Measurements from ENCODE around the gene MYCBP2. TPM values are rescaled to one million over a fixed set of nuclear protein-coding genes. Genes with fewer than 3 reads are reported as not detected.

Gene MYCBP2
- total and polyA plus RNA-seq, 7 donors, result 3.7 to 130 (median 93.5) TPM

- Histone ChIP-seq H3K4me1 (no peaks in the 10 kb centered on the region), H3K27ac (no peak overlapping the region), H3K4me3 (no peak overlapping the region), H3K9me3 (no peaks in the 10 kb centered on the region), H3K27me3 (no peaks in the 10 kb centered on the region), H3K36me3 (no peaks in the 10 kb centered on the region)
- intact Hi-C loops (cut with DNase I), result no loop called here
- no peak for DNase-seq
- TF ChIP-seq EP300 (IDR thresholded peaks at IDR 0.05) (no peak), POLR2AphosphoS5 (IDR thresholded peaks at IDR 0.05) (no peak), POLR2A (IDR thresholded peaks at IDR 0.05) (no peak), CTCF (IDR thresholded peaks at IDR 0.05) (no peak)
- 59 to 80% methylated on average over 1 of the region's 1 CpG for WGBS, 2 donors
These were observed 31.1 kb upstream of the MYCBP2 start for GRCh38 chr13:77358001-77358400.

GRCh38 chr13:77356155-77356554 lies 29.3 kb upstream of the MYCBP2 start:
- intact Hi-C loops (cut with DNase I), result no loop called here
- no peak for DNase-seq
- 62 to 79% methylated on average over 2 of the region's 2 CpGs for WGBS, 2 donors

GRCh38 chr13:77353995-77354394 lies 27.1 kb upstream of the MYCBP2 start:
- WGBS, 2 donors, result 80 to 90% methylated on average over 2 of the region's 2 CpGs
- no peak overlapping the region for H3K27ac ChIP-seq
- intact Hi-C loops (cut with DNase I), result no loop called here

More at GRCh38 chr13:77356155-77356554, 29.3 kb upstream of the MYCBP2 start:
- Histone ChIP-seq H3K27me3 (no peaks in the 10 kb centered on the region), H3K36me3 (no peaks in the 10 kb centered on the region), H3K27ac (no peak overlapping the region), H3K9me3 (no peaks in the 10 kb centered on the region), H3K4me3 (no peak overlapping the region), H3K4me1 (no peaks in the 10 kb centered on the region)
- TF ChIP-seq EP300 (IDR thresholded peaks at IDR 0.05) (no peak), POLR2AphosphoS5 (IDR thresholded peaks at IDR 0.05) (no peak), POLR2A (IDR thresholded peaks at IDR 0.05) (no peak), CTCF (IDR thresholded peaks at IDR 0.05) (no peak)

GRCh38 chr13:77351315-77351714 lies 24.4 kb upstream of the MYCBP2 start:
- H3K27me3 ChIP-seq, result no peaks in the 10 kb centered on the region
- no peak for TF ChIP-seq POLR2AphosphoS5 (IDR thresholded peaks at IDR 0.05)
- no peak for TF ChIP-seq EP300 (IDR thresholded peaks at IDR 0.05)
- TF ChIP-seq CTCF (IDR thresholded peaks at IDR 0.05), result no peak
- TF ChIP-seq POLR2A (IDR thresholded peaks at IDR 0.05), result no peak
- no peaks in the 10 kb centered on the region for H3K4me1 ChIP-seq
- H3K27ac ChIP-seq, result no peak overlapping the region
- 67 to 88% methylated on average over 3 of the region's 3 CpGs for WGBS, 2 donors
- intact Hi-C loops (cut with DNase I), result no loop called here
- no peaks in the 10 kb centered on the region for H3K9me3 ChIP-seq
- H3K36me3 ChIP-seq, result no peaks in the 10 kb centered on the region
- DNase-seq, result no peak
- H3K4me3 ChIP-seq, result no peak overlapping the region

More at GRCh38 chr13:77353995-77354394, 27.1 kb upstream of the MYCBP2 start:
- Histone ChIP-seq H3K27me3 (no peaks in the 10 kb centered on the region), H3K9me3 (no peaks in the 10 kb centered on the region), H3K4me3 (no peak overlapping the region), H3K4me1 (no peaks in the 10 kb centered on the region), H3K36me3 (no peaks in the 10 kb centered on the region)
- TF ChIP-seq POLR2A (IDR thresholded peaks at IDR 0.05) (no peak), CTCF (IDR thresholded peaks at IDR 0.05) (no peak), POLR2AphosphoS5 (IDR thresholded peaks at IDR 0.05) (no peak), EP300 (IDR thresholded peaks at IDR 0.05) (no peak)
- no peak for DNase-seq

GRCh38 chr13:77350811-77351210 lies 23.9 kb upstream of the MYCBP2 start:
- DNase-seq, result no peak
- no peaks in the 10 kb centered on the region for H3K4me1 ChIP-seq
- no peak overlapping the region for H3K27ac ChIP-seq
- WGBS, 2 donors, result 85 to 94% methylated on average over 1 of the region's 1 CpG
- no peak overlapping the region for H3K4me3 ChIP-seq
- no peaks in the 10 kb centered on the region for H3K9me3 ChIP-seq
- intact Hi-C loops (cut with DNase I), result no loop called here
- TF ChIP-seq POLR2A (IDR thresholded peaks at IDR 0.05), result no peak
- no peak for TF ChIP-seq POLR2AphosphoS5 (IDR thresholded peaks at IDR 0.05)
- TF ChIP-seq CTCF (IDR thresholded peaks at IDR 0.05), result no peak
- TF ChIP-seq EP300 (IDR thresholded peaks at IDR 0.05), result no peak
- no peaks in the 10 kb centered on the region for H3K36me3 ChIP-seq
- H3K27me3 ChIP-seq, result no peaks in the 10 kb centered on the region

Data from sigmoid colon (tissue), 7 donors.